ENCODE data around the gene SEMA5A. TPM values are rescaled to one million over a fixed set of nuclear protein-coding genes. Genes with fewer than 3 reads are reported as not detected.

The SEMA5A gene
- total and polyA plus RNA-seq, 2 of the 8 experiments (the other 6 are each of a cell fraction or from before 2014, with no cell fraction given), result 5.3 to 8.9 TPM

DNA sequence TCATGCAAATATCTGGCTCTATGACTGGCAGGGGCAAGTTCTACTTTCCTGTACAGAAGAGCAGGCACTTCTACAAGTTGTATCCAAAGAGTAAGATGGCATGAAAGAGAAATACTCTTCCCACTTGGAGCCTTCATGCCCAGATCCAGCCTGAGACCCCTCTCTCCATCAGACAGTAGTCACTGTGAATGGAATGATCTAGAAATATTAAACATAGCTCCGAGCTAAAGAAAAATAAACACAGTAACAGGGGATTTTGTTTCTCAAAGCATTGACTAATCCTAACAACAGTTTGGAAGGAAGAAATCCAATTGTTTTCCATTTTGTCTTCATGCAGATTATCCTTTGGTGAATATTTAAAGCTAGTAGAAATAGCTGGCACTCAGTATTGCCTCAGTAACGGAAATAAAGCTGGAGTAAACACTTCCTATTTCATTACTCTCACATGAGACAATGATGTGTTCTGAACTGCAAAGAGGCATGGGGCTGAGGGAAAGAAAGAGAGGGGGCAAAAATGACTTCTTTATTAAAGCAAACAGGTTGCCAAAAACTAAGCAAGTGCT is 100.0 kb downstream of the SEMA5A start:
- no peak overlapping the region for H3K4me3 ChIP-seq (ENCODE audit: extremely low read depth in 1 of 4, insufficient read depth in 2 of 4, low read depth in 3 of 4, low read length in 4 of 4)
- H3K4me2 ChIP-seq (ENCODE audit: insufficient read depth in 1 of 2, low read depth in 2 of 2, low read length in 2 of 2), result no peak overlapping the region
- no peak for DNase-seq (ENCODE audit: low read depth in 1 of 2, low spot score in 2 of 2)
- H2BK15ac ChIP-seq (ENCODE audit: low read length), result no peak overlapping the region
- no peaks in the 10 kb centered on the region for H4K20me1 ChIP-seq (replicated peaks in 1 of 2; ENCODE audit: control insufficient read depth in 1 of 2, insufficient read depth in 2 of 2, low read length in 2 of 2)
- H3K4ac ChIP-seq (replicated peaks; ENCODE audit: insufficient read length, low read depth, low read length), result no peak overlapping the region
- no peaks in the 10 kb centered on the region for H3K36me3 ChIP-seq (ENCODE audit: control insufficient read depth in 2 of 4, insufficient read depth in 4 of 4, low read length in 3 of 4)
- H3K4me1 ChIP-seq (replicated peaks in 1 of 4; ENCODE audit: control insufficient read depth in 3 of 4, insufficient read depth in 4 of 4, low read length in 3 of 4), result no peaks in the 10 kb centered on the region
- H3K9ac ChIP-seq (replicated peaks in 1 of 4; ENCODE audit: extremely low read depth in 1 of 4, low read depth in 3 of 4, low read length in 3 of 4), result no peak overlapping the region
- no peak for FAIRE-seq
- no peak overlapping the region for H3K23ac ChIP-seq (ENCODE audit: insufficient read length)
- peaks cover 4 to 8% of the 10 kb centered on the region in 2 experiments; a peak in 2 of 4 replicates for H3K9me3 ChIP-seq (ENCODE audit: insufficient read depth in 2 of 2, low read depth in 1 of 2, low read length in 1 of 2)
- no peak overlapping the region for H2BK12ac ChIP-seq (ENCODE audit: low read depth, low read length)
- H2BK120ac ChIP-seq (replicated peaks; ENCODE audit: low read depth, low read length), result no peak overlapping the region
- no peak overlapping the region for H2BK5ac ChIP-seq (ENCODE audit: low read depth, low read length)
- H4K91ac ChIP-seq (replicated peaks; ENCODE audit: insufficient read length, low read length), result no peak overlapping the region
- H3K27ac ChIP-seq (ENCODE audit: low read depth, low read length), result no peak overlapping the region
- H3K23me2 ChIP-seq (ENCODE audit: low read depth, low read length), result no peaks in the 10 kb centered on the region
- ChIA-PET POLR2A (ENCODE audit: partially characterized antibody) (no interaction called here), CTCF (ENCODE audit: partially characterized antibody) (interaction anchor here (1.3 kb wide), 1 partner anchor 24 kb away, joined by 3 read pairs; no protein-coding TSS in a partner anchor)
- H4K5ac ChIP-seq (ENCODE audit: insufficient read length, low read depth, low read length), result no peak overlapping the region
- no peak overlapping the region for H2BK20ac ChIP-seq (ENCODE audit: low read length)
- H3K14ac ChIP-seq (ENCODE audit: insufficient read length), result no peak overlapping the region
- no peak overlapping the region for H4K8ac ChIP-seq (ENCODE audit: extremely low read depth, insufficient read depth, low read length)
- no peaks in the 10 kb centered on the region for H3K79me1 ChIP-seq (ENCODE audit: low read depth, low read length)
- no peak overlapping the region for H2AK5ac ChIP-seq (ENCODE audit: low read depth, low read length)
- WGBS, 2 experiments (ENCODE audit: extremely low coverage in 1 of 2, insufficient coverage in 1 of 2, insufficient read length in 1 of 2, insufficient replicate concordance in 2 of 2, low coverage in 1 of 2, low lambda C conversion rate in 2 of 2, missing lambda C conversion rate in 1 of 2), result 78% methylated on average over 2 of the region's 2 CpGs; no CpG with 5 or more reads in 1 of the 2 experiments
- no peaks in the 10 kb centered on the region for H3K79me2 ChIP-seq (ENCODE audit: control insufficient read depth in 1 of 2, insufficient read depth in 2 of 2, low read length in 2 of 2)
- H3K27me3 ChIP-seq (replicated peaks in 1 of 4; ENCODE audit: control insufficient read depth in 3 of 4, extremely low read depth in 1 of 4, insufficient read depth in 3 of 4, low read length in 3 of 4), result no peaks in the 10 kb centered on the region
- no peak overlapping the region for H2AFZ ChIP-seq (ENCODE audit: low read length)
- H3K18ac ChIP-seq (ENCODE audit: extremely low read depth, low read length), result no peak overlapping the region
- H3K56ac ChIP-seq (replicated peaks; ENCODE audit: insufficient read length, low read depth, low read length), result no peak overlapping the region
- TF ChIP-seq ATF3 (IDR thresholded peaks at IDR 0.05; ENCODE audit: insufficient read depth, low read depth, low read length) (no peak), CREB1 (IDR thresholded peaks at IDR 0.05) (no peak), RXRA (IDR thresholded peaks at IDR 0.05; ENCODE audit: insufficient read depth, low read depth, low read length) (no peak), HDAC6 (IDR thresholded peaks at IDR 0.05; ENCODE audit: low read depth, low read length) (no peak), KDM1A (IDR thresholded peaks at IDR 0.05; ENCODE audit: borderline replicate concordance, low read length) (no peak), SAP30 (IDR thresholded peaks at IDR 0.05; ENCODE audit: insufficient read depth, insufficient replicate concordance, low read length) (no peak), CTBP2 (IDR thresholded peaks at IDR 0.05; ENCODE audit: borderline replicate concordance, insufficient read depth, insufficient read length, low read length) (no peak), RBBP5 (IDR thresholded peaks at IDR 0.05; ENCODE audit: borderline replicate concordance, low read depth, low read length) (no peak)

Data from H1 (cell line).